Mammary epithelial cell (primary cell): ENCODE results near the gene MT1G.

Experiments
- EZH2 ChIP-seq: IDR thresholded peaks from 2 replicates; pipeline ENCODE4 v1.6.1; 2012; ENCODE audit warnings: low read length, inconsistent platforms, borderline replicate concordance
- TF ChIP-seq, protein P1 (sequence below), 2 donors: IDR thresholded peaks in 1 of 2; conservative IDR thresholded peaks in 1 of 2; 2 replicates each; pipeline ENCODE4 v1.5.1; 2011 to 2012; ENCODE audit warnings: inconsistent platforms in 2 of 2, low read length in 2 of 2, mild to moderate bottlenecking in 2 of 2, control low read depth in 1 of 2, low read depth in 1 of 2; ENCODE audit not compliant: insufficient read depth in 1 of 2; ENCODE audit errors: extremely low read depth in 1 of 2

DNA sequence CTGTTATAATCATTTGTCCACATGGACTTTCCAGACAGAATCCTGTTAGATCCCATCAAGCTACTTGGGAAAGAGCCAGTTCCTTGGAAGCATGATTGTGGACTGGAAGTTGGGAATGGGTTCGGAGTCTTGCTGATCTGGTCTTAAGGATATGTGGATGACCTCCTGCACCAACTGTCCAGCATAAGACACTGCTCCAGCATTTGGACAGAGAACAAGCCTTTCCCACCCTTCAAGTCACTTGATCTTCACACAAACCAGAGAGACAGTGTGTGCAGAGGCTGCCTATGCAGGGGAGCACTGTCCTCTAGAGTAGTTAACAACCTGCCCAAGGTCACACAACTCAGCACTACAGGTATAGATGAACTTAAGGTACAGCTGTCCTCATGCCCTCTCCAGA is 22.0 kb downstream of the MT1G start:
- TF ChIP-seq, protein P1, sequence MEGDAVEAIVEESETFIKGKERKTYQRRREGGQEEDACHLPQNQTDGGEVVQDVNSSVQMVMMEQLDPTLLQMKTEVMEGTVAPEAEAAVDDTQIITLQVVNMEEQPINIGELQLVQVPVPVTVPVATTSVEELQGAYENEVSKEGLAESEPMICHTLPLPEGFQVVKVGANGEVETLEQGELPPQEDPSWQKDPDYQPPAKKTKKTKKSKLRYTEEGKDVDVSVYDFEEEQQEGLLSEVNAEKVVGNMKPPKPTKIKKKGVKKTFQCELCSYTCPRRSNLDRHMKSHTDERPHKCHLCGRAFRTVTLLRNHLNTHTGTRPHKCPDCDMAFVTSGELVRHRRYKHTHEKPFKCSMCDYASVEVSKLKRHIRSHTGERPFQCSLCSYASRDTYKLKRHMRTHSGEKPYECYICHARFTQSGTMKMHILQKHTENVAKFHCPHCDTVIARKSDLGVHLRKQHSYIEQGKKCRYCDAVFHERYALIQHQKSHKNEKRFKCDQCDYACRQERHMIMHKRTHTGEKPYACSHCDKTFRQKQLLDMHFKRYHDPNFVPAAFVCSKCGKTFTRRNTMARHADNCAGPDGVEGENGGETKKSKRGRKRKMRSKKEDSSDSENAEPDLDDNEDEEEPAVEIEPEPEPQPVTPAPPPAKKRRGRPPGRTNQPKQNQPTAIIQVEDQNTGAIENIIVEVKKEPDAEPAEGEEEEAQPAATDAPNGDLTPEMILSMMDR (conservative IDR thresholded peaks at IDR 0.05 in 1 of 2, IDR thresholded peaks at IDR 0.05 in 1 of 2; ENCODE audit: extremely low read depth in 1 of 2, insufficient read depth in 1 of 2, low read depth in 1 of 2, low read length in 2 of 2), result no peak
- TF ChIP-seq EZH2, result no peak
